ENCODE data around the gene IFT81. TPM values are rescaled to one million over a fixed set of nuclear protein-coding genes. Genes with fewer than 3 reads are reported as not detected.
"Not testable (repeated sequence)": the region's sequence is repeated elsewhere in the genome, so short reads cannot be mapped to it uniquely, and the experiment has no call there.

Gene IFT81, protein sequence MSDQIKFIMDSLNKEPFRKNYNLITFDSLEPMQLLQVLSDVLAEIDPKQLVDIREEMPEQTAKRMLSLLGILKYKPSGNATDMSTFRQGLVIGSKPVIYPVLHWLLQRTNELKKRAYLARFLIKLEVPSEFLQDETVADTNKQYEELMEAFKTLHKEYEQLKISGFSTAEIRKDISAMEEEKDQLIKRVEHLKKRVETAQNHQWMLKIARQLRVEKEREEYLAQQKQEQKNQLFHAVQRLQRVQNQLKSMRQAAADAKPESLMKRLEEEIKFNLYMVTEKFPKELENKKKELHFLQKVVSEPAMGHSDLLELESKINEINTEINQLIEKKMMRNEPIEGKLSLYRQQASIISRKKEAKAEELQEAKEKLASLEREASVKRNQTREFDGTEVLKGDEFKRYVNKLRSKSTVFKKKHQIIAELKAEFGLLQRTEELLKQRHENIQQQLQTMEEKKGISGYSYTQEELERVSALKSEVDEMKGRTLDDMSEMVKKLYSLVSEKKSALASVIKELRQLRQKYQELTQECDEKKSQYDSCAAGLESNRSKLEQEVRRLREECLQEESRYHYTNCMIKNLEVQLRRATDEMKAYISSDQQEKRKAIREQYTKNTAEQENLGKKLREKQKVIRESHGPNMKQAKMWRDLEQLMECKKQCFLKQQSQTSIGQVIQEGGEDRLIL
- total RNA-seq (2014; rRNA removed; shearing (Covaris generic)): 19.7 and 23.4 TPM in 2 replicates

DNA sequence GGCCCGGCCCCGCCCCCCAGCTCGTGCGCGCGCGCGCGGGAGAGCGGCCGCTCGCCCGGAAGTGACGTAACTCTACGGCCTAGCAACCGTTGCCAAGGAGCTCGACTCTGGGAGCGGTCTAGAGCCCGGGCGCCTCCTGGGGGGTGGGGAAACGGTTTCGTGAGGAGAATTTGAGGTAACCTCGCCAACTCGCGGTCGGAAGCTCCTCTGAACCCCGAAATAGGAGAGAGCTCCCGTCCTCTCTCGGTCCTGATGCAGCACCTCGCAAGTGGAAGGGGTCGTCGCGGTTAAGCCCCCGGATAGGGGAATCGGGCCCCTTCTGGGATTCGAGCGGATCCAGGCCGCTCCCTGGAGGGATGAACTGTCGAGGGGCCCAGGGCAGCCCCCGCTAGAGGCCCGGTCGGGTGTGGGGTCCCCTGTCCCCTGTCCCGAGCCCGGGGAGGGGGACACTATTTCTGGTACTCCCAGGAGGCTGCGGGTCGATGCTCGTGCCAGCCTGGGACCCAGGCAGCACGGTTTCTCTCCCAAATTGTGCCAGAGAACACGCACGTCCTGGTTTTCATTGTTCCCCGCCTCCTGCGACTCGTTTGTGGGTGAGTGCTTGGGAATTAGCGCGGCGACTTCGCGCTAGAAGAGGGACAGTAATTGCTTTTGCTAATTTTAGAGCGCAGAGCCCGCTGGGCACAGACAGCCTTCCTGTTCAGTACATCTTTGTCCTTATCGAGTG, at the start of gene IFT81:
TSS of gene IFT81 (plus strand) at position 89 of the 727 bp plus-strand sequence. CDS start 3,024 bp downstream, outside the sequence.
- DNase-seq (ENCODE audit: low read depth): peak; percentile 87

DNA sequence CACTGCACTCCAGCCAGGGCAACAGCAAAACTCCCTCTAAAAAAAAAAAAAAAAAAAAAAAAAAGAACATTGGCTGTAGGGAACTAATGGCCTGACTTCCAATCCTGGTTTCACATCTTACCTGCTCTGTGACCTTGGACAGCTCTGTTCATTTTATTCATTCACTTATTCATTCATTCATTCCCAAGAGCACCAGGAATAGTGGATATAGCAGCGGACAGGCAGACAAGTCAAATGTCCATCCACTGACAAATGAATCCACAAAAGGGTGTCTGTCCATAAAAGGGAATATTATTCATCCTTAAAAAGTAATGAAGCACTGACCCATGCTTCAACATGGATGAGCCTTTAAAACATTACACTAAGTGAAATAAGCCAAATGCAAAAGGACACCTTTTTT, 48.3 kb upstream of the IFT81 start:
- no peak for DNase-seq (ENCODE audit: low read depth)

DNA sequence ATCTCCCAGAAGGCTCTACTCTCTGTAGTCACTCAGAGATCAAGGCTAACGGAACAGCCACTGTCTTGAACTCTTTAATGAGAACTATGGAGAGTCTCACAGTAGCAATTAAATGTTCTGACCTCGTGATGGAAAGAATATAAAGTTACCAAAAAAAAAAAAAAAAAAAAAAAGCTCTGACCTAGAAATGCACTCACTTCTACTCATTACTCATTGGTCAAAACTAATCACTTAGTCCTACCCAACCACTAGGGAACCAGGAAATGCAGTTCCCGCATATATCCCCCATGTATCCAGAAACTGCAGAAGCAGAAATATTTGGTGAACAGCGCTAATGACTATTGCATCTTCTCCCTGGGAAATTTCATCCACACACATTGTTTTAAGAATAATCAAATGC, 46.4 kb upstream of the IFT81 start:
- DNase-seq (ENCODE audit: low read depth): no peak

DNA sequence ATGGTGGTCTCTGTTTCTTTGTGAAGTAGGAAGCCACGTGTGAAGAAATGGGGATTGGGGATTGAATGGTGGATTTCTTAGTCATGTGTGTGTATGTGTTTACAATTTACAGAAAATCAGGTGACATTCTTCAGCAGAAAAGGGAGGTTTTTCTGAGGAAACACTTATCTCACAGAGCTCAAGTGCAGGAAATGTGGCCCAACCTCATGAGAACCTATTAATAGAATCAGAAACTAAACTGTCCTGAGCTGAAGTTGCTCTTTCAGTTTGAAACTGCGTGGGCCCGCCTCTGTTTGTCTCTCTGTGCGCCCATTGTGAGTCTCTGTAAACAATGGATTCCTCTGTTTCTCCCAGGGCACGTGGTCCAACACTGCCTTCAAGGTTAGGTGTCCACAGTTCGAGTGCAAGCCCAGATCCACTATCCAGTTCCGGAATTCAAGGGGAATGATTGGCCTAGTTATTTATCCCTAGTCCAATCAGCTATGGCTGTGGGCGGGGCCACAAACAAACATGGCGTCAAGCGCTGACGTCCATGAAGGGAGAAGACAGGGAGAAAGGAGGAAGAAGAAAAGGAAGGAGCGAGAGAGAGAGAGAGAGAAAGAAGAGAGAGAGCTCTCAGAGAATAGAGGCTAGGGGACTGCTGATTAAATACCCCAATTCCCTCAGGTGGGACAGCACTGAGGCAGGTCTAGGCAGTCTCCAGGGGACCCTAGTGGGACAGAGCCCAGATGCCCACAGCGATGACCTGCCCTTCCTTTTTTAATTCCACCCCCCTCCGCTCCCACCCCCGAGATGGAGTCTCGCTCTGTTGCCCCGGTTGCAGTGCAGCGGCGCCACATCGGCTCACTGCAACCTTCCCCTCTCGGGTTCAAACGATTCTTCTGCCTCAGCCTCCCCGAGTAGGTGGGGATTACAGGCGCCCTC, 44.4 kb upstream of the IFT81 start:
- DNase-seq (ENCODE audit: low read depth): peak; percentile 82

DNA sequence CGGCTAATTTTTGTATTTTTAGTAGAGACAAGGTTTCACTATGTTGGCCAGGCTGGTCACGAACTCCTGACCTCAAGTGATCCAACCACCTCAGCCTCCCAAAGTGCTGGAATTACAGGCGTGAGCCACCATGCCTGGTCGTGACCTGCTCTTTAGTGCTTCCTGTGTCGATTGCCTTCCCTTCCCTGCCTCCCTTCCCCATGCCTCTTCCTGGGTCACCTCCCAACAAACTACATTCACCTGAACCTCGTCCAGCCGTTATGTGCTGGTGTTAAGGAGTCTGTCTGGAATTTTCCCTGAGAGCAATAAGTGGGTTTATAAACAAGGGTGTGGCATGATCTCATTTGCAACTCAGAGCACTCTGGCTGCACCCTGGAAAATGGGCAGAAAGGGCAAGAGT, 43.7 kb upstream of the IFT81 start:
- no peak for DNase-seq (ENCODE audit: low read depth)

DNA sequence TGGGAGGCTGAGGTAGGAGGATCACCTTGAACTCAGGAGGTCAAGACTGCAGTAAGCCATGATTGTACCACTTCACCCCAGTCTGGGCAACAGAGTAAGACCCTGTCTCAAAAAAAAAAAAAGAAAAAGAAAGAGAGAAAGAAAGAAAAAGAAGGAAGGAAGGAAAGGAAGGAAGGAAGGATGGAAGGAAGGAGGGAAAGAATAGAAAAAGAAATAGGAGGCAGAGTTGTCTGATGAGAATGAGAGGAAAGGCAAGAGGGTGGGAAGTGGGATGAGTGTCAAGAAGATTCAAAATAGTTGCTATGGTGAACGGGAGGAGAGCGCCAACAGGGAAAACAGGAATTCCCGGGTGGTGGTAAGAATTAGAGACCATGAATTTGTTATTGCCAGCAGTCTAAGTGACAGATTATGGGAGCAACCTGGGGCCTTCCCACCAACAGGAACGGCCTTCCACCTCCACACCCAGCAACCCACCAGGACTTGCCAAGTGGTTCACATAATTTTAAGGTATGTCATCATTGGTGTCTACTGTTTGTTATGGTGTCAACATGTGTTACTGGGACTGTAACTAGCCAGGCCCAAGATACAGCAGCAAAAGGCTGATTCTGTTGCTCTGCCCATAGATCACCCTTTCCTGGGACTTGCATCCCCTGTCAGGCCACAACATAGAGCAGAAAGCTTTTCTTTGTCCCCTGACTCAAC, 39.7 kb upstream of the IFT81 start:
- DNase-seq (ENCODE audit: low read depth): no peak

DNA sequence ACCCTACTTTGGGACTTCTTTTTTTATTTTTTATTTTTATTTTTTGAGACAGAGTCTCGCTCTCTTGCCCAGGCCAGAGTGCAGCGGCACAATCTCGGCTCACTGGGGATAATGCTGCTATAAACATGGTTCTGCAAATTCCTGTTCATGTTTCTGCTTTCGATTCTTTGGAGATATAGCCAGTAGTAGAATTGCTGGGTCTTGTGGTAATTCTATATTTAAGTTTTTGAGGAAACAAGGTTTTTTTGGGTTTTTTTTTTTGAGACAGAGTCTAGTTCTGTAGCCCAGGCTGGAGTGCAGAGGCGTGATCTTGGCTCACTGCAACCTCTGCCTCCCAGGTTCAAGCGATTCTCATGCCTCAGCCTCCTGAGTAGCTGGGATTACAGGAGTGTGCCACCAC, 35.9 kb upstream of the IFT81 start:
- not testable (repeated sequence) for DNase-seq (ENCODE audit: low read depth)

DNA sequence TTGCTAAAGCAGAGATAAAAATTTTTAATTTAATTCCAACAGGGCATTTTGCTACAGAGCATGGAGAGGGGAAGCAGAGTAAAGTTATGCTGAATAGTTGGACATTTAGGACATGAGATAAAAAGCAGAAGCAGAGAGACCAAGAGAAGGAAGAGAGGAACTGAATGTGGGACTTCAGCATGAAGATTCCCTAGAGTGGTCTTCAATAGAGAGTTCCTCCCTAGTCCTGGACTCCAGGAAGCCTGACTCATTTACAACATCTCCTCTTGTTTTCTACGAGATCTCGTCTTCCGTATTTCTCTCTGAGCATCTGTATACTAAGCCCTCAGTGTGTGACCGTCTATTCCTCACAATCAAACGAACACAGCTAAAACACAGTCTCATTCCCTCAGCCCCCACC, 35.2 kb upstream of the IFT81 start:
- no peak for DNase-seq (ENCODE audit: low read depth)

DNA sequence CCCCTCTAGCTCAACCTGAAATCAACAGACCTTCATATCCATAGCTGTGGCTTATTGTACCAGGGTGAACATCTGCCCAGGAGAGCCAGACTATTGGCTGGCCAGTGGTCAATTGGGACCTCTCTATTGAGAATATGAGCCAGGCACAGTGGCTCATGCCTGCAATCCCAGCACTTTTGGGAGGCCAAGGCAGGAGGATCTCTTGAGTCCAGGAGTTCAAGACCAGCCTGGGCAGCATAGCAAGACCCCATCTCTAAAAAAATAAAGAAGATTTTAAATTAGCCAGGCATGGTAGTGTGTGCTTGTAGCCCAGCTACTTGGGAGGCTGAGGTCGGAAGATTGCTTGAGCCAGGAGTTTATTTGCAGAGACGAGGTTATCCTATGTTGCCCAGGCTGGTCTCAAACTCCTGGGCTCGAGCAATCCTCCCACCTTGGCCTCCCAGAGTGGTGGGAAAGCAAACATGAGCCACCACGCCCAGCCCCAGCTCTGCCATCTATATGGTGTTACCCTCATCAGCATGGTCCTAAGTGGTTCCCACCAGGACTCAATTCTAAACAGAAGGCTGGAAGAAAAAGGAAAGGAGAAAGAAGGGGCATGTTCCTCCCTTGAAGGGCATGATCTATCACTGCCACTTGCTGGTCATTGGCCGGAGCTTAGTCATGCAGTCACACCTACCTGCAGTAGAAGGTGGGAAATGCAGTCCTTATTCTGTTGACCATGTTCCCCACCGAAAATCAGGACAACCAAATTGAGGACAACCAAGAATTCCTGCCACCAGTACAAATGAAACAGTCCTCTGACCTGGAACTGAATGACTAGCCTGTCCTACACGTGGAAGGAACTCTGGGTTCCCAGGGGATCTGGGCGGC, 33.7 kb upstream of the IFT81 start:
- no peak for DNase-seq (ENCODE audit: low read depth)

DNA sequence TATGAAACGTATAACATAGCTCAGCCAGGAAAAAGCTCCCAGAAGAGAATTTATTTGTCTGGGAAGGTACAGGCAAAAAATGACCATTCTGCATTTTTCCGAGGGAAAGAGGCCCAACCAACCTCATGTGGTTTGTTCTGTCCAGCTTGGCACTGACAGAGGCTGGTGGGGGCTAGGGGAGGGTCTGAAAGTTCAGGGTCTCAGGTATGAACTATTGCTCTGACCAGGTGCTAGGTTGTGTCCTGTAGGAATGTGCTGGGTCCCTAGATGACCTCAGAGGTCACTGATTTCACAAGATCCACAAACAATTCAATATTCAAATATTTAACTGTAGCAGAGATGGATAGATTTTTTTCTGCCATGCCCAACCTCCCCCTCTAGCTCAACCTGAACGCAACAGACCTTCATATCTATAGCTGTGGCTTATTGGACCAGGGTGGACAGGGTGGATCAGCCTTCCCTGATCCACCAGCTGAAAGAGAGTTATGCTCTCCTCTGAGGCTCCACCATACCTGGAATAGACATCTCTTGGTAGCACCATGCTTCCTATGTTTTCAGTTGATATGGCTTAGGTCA, 32.9 kb upstream of the IFT81 start:
- DNase-seq (ENCODE audit: low read depth): no peak

DNA sequence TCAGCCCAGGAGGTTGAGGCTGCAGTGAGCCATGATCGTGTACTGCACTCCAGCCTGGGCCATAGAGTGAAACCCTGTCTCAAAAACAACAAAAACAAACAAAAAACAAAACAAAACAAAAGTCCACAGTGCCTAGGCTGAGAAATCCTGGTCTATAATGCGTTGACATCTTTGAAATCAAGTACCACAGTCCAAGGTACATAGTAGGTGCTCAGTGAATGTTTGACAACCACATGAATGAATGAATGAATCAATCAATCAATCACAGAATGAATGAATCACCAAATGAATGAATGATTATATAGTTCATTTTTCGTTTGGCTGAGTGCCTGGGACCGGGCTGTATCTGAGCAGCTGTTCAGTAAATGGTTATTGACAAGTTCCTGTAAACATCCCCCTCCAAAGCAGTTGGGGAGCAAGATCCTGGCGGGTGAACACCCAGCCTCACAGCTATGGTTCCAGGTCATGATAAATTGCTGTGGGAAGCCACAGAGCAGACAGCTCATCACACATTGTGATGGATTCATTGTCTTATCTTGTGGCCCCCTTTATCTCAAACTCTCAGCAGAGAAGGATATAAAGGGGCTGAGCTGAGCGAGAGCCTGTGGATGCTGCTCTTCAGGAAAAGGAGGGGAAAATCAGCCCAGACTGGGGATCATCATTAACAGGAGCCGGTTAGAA, 30.4 kb upstream of the IFT81 start:
- no peak for DNase-seq (ENCODE audit: low read depth)

DNA sequence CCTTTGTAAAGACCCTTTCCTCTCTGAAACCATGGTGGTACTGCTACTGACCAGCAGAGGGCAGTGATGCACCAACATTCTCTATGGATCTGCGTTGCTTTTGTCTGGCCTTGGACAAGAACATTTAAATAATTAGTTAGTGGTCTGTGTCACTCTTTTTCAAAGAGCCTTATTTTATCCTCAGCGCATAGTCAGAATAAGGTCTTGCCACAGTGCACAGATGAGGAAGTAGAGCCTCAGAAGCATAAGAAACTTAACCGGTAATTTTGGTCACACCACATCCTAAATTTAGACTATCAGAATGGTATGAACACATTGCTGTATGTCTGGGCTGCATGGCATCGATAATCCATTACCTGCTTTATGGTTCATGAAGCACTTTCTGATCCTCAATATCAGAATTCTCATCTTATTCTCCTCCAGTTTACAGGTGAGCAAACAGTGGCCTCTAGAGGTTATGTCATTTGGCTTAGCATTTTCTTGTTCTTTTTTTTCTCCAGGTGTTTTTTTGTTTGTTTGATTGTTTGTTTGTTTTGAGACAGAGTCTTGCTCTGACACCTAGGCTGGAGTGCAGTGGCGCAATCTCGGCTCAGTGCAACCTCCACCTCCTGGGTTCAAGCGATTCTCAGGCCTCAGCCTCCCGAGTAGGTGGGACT, 23.7 kb upstream of the IFT81 start:
- peak; percentile 62 for DNase-seq (ENCODE audit: low read depth)

DNA sequence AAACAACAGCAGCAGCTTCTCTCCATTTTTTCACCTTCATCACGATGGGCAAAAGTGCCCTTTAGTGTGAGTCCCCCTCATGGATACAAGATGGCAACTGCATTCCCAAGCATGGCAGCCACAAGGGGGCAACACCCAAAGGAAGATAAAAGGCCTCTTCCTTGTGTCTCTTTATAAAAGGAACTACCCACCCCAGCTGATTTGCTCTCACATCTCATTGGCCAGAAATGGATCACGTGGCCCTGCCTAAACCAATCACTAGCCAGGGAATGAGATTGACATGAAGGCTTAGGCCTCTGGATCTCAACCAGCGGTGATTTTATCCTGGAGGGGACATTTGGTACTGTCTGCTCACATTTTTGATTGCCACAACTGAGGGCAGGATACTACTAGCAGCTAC, 21.9 kb upstream of the IFT81 start:
- peak; percentile 90 for DNase-seq (ENCODE audit: low read depth)

DNA sequence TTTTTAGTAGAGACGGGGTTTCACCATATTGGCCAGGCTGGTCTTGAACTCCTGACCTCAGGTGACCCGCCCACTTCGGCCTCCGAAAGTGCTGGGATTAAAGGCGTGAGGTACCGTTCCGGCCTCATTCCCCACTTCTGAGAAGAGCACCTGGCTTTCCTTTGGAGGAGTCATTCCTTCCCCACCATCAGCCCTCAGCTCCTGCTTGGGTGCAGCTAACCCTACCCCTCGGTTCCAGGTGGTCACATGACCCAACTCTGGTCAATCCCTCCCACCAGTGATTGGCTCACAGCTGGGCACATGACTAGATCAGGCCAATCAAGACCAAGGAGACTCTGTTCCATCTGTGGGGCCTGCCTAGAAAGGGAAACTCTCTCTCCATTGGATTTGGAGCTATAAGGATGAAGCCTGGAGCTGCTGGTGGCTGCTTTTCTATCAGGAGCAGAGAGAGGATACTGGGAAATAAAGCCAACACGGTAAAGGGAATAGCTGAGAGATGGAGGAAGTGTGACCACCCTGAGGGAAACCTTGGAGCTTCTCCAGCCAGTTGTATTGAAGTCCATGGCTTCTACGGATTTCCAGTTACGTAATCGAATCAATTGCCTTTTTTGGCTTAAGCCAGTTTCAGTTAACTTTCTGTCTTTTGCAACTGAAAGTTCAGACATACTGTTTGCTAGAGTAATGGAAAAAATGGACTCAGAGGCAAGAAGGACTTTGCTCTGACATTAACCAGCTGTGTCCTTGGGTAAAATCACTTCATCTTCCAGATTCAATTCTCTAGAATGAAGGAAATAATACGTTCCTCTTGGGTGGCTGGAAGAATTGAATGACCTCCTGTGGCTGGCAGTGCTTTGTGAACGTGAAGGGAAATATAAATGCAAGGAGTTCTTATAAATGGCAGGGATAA, 19.7 kb upstream of the IFT81 start:
- DNase-seq (ENCODE audit: low read depth): peak; percentile 10

DNA sequence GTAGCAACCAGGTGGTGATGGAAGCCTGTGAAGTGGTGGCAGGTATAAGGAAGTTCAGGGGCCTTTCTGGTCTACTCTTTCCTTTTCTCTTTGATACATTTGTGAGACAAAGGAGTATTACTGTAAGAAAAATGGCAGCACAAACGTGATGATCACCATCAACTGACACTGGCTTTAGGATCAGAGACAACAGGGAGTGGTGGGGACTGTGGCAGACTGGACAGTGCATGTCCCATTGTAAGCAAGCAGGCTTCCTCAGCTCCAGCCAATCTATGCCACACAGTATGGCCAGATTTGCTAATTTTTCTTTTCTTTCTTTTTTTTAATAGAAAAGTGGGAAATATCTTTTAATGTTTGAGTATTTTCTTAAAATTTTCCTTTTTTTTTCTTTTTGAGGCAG, 19.0 kb upstream of the IFT81 start:
- DNase-seq (ENCODE audit: low read depth): no peak

DNA sequence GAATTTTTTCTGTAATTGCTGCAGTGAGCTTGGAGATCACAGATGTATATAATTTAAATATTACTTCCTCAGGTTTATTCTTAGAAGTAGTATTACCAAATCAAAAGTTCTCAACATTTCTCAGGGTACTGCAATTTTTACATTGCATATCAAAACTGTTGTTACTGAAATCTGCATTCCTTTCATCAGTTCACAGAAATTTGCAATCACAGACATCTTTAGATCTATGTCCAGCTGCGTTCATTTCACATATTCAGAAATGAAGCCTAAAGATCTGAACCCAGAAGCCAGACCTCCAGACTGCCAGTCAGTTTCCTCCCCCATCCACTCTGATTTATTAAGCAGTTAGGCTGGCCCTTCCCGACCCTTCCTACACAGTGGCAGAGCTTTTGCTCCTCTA, 18.2 kb upstream of the IFT81 start:
- DNase-seq (ENCODE audit: low read depth): no peak

Measured in RPMI7951 (cell line).